ENCODE data around the gene BAD.

BAD gene

DNA sequence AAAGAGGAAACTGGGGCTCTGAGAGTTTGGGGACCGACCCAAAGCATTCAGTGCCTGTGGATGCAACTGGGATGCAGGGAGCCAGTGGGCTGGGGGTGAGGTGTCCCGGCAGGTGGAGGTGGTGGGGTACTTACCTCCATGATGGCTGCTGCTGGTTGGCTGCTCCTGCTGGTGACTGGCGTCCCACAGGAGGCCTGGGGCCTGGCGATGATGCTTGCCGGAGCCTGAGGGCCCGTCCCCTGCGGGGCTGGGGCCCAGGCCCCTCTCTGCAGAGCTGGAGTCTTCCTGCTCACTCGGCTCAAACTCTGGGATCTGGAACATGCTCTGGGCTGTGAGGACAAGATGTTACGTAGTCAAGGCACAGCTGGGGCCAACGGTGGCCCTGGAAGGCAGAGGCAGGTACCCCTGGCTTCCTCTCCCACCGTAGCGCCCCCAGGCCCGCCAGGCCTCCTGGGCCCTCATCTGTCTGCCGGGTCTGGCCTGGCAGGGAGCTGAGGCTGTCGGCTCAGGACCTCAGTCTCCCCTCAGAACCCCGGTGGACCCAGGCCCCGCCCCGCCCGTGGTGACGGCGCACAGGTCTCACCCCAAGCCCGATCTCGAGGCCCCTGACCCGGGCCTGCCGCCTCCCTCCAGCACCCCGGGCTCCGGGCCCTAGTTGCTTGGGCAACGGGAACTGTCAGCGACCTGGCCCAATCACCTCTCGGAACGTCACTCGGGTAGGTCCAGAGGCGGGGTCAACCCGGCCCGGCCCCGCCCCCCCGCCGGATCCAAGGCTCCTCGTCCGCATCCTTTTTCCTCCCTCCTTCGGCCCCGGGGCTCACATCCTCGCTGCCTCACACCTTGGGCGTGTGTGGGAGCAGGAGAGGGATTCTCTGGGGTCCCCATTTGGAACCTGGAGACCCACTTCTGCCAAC is at the start of gene BAD:
Gene BAD (minus strand): TSS at position 618 of the 914 bp plus-strand sequence. CDS start 297 bp downstream, at position 321.
- in situ Hi-C loops (cut with HindIII; ENCODE audit: low sequenced_read_pairs): no loop called here

DNA sequence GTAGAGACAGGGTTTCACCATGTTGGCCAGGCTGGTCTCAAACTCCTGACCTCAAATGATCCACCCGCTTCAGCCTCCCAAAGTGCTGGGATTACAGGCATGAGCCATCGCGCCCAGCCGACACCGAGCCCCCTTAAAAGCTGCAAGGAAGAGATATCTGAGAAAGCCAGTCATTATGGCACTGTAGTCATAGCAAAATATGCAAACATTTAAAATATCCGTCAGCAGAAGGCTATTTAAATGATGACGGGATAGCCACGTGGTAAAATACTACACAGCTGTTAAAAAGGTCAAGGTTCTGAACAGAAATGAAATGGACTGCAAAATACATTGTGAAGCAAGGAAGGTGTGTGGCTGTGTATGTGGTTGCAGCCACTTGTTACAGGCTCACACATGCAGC is 49.1 kb upstream of the BAD start:
- in situ Hi-C loops (cut with HindIII; ENCODE audit: low sequenced_read_pairs): no loop called here

DNA sequence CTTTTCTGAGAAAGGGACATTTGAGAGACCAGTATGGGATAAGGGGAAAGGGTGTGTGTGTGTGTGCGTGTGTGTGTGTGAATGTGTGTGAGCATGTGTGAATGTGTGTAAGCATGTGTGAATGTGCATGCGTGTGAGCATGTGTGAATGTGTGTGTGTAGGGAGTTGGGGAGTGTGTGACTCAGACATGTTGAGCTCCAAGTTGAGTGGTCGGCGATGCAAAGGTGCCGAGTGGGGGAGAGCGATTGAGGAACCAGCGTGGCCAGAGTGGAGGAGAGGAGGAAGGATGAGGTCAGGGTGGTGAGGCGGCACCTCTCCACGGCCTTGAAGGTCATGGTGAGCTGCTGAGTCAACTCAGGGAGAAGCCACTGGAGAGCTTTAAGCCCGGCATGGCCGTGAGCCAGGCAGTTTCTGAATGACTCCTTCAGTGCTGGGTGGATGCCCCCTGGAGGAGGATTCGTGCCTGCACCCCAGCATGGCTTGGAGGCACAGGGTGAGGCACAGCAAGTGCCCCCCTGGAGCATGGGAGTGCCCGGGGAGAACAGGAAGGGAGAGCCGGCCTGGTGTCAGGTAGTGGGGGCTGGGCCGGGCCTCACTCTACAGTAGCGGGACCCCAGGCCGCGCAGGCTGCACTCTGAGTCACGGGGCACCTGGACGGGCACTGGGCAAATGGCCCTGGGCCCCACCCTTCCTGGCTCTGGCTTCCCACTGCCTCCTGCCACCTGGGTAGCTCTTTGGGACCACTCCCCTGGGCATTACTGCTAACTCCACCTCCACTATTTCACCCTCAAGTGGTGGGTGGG is 47.3 kb upstream of the BAD start:
- in situ Hi-C loops (cut with HindIII; ENCODE audit: low sequenced_read_pairs): no loop called here

DNA sequence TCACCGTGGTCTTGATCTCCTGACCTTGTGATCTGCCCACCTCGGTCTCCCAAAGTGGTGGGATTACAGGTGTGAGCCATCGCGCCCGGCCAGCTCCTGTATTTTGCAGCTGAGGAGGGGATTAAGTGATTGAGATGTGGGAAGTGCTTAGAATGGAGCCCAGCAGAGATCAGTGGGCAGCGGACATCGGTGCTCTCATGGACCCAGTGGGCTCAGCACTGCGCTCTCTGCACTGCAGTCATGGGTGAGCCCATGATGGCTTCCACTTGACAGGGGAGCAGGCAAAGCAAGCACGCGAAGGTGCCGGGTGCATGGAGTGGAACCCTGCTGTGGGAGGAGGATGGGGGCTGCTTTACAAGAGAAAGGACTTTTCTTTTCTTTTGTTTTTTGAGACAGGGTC is 46.4 kb upstream of the BAD start:
- in situ Hi-C loops (cut with HindIII; ENCODE audit: low sequenced_read_pairs): no loop called here

DNA sequence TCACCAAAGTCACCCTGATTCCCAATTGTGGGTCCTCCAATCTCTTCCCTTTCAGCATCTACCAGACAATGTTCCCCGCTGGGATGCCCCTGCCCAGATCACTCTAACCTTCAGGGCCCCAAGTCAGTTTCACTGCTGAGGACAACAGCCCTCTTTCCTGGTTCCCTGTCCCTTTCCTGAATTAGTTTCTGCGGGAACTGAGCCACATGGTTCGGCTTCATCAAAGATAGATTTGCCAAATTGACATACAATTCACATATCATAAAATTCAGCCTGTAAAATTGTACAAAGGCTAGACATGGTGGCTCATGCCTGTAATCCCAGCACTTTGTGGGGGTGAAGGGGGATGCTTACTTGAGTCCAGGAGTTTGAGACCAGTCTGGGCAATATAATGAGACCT is 43.5 kb upstream of the BAD start:
- in situ Hi-C loops (cut with HindIII; ENCODE audit: low sequenced_read_pairs): loop anchor here (10.0 kb wide), 1 partner anchor 53 kb away; no protein-coding TSS in a partner anchor

DNA sequence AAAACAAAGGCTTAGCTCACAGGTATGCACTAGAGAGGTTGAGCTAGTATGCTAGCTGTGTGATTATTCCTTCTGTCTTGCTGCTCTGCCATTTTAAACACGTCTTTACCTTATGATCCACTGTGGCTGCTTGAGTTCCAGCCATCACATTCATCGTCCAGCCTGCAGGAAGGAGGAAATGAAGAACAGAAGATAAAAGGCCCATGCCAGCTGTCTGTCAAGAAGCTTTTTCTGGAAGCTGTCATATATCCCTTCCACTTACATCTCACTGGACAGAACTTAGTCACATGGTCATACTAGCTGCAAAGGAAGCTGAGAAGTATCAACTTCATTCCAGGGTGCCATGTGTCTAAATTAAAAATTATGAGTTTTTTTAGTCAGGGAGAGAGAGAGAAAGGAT is 42.9 kb upstream of the BAD start:
- in situ Hi-C loops (cut with HindIII; ENCODE audit: low sequenced_read_pairs): loop anchor here (10.0 kb wide), 1 partner anchor 53 kb away; no protein-coding TSS in a partner anchor

DNA sequence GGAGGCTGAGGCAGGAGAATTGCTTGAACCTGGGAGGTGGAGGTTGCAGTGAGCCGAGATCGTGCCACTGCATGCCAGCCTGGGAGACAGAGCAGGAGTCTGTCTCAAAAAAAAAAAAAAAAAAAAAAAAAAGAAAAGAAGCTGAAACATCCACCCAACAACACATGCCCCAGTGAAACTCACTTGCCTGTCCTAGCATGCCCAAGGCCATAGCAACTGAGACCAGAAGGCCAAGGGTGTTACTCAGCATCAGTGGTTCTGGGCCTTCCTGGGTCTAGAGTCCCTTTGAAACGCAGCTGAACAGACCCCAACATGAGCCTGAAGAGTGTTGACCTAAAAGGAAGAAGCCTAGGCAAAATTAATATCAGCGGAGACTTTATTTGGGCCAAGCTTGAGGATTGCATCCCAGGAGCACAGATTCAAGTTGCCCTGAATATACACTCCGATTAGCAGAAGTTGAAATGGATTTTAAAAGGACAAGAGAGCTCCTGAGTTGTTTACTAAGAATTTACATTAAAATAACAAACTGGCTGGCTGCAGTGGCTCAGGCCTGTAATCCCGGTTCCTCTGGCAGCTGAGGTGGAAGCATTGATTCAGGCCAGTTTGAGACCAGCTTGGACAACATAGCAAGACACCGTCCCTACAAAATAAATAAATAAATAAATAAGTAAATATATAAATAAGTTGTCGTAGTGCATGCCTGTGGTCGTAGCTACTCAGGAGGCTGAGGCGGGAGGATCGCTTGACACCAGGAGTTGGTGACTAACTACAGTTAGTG is 40.4 kb upstream of the BAD start:
- in situ Hi-C loops (cut with HindIII; ENCODE audit: low sequenced_read_pairs): loop anchor here (10.0 kb wide), 1 partner anchor 50 kb away; no protein-coding TSS in a partner anchor

DNA sequence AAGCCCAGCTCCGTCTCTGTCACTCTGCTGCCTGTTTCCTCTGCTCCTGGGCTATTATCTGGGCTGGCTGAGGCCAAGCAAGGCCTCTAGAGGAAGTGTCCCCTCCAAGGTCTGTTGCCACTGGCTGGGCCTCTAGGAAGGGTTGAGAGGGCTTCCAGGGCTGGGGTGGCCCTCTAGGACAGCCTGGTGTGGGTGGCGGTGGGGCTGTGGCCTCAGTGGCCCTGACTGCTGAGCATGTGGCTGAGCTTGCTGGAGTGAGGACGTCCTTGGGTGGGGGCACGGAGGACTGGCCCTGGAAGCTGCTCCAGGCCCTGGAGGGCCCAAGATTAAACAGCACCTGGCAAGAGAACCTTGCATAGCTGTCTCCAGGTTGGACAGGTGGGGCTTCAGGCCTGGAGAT is 39.5 kb upstream of the BAD start:
- in situ Hi-C loops (cut with HindIII; ENCODE audit: low sequenced_read_pairs): loop anchor here (10.0 kb wide), 1 partner anchor 49 kb away; no protein-coding TSS in a partner anchor

DNA sequence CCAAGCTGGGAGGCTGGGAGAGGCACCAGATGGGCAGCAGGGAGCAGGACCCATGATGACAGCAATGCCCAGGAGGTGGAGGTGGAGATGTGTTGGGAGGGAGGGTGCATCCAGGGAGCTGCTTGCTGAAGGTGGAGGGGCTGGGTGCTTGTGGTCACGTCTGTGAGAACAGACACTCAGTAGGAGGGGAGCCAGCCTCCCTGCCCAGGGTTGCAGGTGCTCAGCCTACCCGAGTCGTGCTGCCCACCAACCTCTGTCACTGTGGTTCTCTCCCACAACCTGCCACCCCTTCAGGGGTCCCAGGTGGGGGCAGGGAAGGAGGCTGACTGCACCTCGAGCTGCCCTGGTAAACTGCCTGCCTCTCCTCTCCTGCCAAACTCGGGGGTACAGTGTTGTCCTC is 38.9 kb upstream of the BAD start:
- in situ Hi-C loops (cut with HindIII; ENCODE audit: low sequenced_read_pairs): loop anchor here (10.0 kb wide), 1 partner anchor 49 kb away; no protein-coding TSS in a partner anchor

DNA sequence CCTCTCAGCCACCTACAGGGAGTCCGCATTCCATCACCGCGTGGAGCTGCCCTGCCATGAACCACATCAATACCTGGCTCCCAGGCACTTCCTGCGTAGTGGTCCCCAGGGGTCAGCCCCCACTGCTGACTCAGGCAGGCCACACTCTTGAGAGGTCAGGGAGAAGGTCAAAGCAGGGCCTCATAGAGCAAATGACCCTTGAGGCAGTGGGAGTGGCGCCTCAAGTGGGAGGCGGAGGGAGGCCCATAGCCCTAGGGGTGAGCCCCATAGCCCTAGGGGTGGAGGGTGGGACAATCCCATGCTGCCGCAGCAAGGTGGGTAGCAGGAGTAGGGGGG is 38.4 kb upstream of the BAD start:
- in situ Hi-C loops (cut with HindIII; ENCODE audit: low sequenced_read_pairs): loop anchor here (10.0 kb wide), 1 partner anchor 48 kb away; no protein-coding TSS in a partner anchor

DNA sequence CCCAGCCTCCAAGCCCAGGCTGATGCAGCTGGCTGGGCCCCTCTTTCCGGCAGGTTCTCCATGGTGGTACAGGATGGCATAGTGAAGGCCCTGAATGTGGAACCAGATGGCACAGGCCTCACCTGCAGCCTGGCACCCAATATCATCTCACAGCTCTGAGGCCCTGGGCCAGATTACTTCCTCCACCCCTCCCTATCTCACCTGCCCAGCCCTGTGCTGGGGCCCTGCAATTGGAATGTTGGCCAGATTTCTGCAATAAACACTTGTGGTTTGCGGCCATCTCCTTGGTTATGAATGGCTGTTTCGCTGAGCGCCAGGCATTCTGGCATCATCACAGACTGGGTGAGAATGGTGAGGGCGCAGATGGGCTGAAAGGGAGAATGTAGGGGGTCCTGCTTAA is 37.1 kb upstream of the BAD start:
- in situ Hi-C loops (cut with HindIII; ENCODE audit: low sequenced_read_pairs): loop anchor here (10.0 kb wide), 1 partner anchor 47 kb away; no protein-coding TSS in a partner anchor

DNA sequence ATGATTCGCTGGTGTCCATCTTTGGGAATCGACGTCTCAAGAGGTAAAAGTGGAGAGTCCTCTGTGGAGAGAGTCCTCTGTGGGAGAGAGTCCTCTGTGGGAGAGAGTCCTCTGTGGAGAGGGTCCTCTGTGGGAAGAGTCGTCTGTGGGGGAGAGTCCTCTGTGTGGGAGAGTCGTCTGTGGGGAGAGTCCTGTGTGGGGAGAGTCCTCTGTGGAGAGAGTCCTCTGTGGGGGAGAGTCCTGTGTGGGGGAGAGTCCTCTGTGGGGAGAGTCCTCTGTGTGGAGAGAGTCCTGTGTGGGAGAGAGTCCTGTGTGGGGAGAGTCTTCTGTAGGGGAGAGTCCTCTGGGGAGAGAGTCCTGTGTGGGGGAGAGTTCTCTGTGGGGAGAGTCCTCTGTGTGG is 36.6 kb upstream of the BAD start:
- in situ Hi-C loops (cut with HindIII; ENCODE audit: low sequenced_read_pairs): loop anchor here (10.0 kb wide), 1 partner anchor 46 kb away; no protein-coding TSS in a partner anchor

DNA sequence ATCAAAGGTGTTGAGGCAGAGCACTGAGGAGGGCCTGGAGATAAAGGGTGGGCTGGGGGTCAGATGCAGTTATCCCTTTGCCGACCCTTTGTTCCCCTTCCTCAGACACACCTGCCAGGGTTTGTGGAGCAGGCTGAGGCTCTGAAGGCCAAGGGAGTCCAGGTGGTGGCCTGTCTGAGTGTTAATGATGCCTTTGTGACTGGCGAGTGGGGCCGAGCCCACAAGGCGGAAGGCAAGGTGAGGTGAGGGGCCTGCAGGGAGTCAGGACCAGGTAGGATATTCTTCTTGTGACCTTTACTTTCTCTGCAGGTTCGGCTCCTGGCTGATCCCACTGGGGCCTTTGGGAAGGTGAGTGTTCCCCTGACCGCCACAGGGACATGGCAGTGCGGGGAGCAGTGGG is 36.1 kb upstream of the BAD start:
- in situ Hi-C loops (cut with HindIII; ENCODE audit: low sequenced_read_pairs): loop anchor here (10.0 kb wide), 1 partner anchor 46 kb away; no protein-coding TSS in a partner anchor

DNA sequence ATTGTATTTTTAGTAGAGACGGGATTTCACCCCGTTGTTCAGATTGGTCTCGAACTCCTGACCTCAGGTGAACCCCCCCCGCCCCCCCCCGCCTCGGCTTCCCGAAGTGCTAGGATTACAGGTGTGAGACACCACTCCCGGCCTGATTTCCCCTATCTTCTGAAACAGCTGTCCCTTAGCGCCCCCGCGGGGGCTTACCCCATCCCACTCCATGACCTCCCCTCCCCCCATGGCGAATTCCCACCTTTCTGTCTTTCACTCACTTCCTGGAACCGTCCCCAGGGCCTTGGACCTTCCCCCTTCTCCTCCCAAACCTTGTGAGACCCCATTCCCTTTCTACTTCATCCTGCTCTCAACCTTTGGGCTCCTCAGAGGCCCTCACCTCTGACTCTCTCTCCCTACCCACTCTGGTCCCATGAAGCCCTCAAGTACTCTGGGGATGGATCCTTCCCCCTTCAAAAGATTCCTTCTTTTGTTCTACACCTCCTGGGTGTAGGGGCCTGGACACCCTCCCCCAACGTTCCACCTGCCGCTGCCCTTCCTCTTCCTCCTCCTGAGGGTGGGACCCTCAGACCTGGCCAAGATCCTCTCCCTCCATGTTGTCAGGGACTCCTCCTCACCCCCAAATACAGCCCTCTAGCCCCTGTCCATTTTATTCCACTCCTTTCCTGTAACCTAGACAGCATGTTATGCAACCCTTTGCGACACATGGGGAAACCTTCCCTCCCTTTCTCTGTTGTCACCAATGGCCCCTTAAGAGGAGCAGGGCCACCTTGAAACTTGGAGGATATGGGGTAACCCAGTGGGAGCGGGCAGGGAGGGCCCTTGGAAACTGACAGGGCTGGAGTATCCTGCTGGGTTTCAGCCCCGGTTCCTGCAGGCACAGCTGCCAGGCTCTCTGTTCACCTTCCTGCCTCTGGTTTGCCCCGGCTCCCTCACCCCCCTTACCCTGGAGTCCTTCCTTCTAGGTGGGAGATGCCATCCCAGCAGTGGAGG is 34.6 kb upstream of the BAD start:
- in situ Hi-C loops (cut with HindIII; ENCODE audit: low sequenced_read_pairs): no loop called here

DNA sequence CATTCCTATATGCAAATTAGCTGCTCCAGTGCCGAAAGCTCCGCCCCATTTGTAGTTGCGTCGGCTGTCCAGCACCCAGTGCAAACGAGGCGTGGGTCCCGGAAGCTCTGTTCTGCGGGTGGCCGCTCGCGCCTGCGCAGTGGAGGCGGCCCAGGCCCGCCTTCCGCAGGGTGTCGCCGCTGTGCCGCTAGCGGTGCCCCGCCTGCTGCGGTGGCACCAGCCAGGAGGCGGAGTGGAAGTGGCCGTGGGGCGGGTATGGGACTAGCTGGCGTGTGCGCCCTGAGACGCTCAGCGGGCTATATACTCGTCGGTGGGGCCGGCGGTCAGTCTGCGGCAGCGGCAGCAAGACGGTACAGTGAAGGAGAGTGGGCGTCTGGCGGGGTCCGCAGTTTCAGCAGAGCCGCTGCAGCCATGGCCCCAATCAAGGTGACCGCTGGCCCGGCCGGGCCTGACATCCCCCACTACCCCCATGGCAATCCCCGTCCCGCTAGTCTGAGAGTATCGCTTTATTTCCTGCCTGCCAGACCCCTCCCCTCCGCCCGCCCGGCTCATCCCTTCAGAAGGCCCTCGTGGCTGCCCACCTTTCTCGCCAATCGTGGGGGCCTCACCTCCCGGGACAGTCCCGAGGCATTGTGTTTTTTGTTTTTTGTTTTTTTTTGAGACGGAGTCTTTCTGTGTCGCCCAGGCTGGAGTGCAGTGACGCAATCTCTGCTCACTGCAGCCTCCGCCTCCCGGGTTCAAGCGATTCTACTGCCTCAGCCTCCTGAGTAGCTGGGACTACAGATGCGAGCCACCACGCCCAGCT is 33.7 kb upstream of the BAD start, which contains the start of gene PRDX5:
Gene PRDX5 (plus strand): TSS at position 161 of the 805 bp plus-strand sequence. CDS start 95 bp downstream, at position 256.
- in situ Hi-C loops (cut with HindIII; ENCODE audit: low sequenced_read_pairs): no loop called here

DNA sequence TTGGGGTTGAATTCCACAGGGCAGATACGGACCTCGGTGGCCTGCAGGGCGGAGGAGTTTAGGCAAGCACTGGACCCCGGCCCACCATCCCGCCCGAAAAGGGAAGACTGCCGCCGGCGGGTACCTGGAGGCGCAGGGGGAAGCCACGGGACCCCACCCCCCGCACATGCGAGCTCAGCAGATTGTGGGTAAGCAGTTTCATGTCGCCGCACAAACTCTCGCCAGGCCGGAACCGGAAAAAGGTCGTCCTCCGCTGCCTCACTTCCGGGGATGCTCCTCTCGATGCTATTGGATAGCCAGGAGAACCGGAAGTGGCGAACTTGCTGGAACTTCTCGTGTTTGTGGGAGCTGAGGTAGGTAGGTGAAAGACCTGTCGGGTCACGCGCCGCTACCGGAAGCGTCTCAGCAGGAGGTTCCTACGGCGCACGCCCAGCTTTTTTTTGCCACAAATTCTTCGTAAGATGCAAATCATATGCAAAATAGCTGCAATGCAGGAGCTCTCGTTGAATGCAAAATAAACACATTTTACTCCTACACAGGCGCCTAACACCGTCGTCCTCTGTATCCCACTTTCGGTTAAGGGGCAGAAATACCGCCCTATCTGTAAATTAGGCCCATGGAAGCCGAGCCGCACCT is 33.0 kb upstream of the BAD start, which contains the start of gene TRMT112:
Gene TRMT112 (minus strand): TSS at position 235 of the 636 bp plus-strand sequence. CDS start 33 bp downstream, at position 202.
- in situ Hi-C loops (cut with HindIII; ENCODE audit: low sequenced_read_pairs): no loop called here

DNA sequence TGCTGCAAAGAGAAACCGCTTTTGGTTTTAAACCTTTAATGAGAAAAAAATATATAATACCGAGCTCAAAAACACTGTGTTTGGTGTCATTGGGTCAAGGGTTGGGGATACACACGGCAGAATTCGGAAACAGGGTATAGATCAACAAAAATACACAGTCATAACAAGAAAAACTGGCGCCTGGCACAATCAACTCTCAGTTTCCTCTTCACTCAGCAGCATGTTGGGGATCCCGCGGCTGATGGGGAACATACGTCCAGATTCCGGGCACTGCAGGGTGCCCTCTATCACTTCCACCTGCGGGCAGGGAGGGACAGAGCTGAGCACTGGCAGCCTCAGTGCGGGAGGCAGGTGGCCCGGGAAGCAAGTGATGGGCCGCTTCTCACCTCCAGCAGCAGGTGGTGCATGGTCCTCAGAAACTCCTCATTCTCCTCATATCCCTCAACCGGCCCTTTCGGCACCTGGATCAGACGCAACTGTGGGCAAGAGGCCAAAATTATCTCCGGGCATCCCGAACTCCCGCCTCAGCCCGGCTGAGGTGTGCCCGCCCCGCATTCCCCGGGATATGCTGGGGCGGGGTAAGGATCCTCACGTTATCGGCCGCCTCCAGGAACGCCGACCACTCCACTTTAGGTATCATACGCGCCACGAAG is 32.3 kb upstream of the BAD start:
- in situ Hi-C loops (cut with HindIII; ENCODE audit: low sequenced_read_pairs): no loop called here

All from endothelial cell of hepatic sinusoid (primary cell).